DMS53 (cell line): ENCODE data around the gene PDE9A.

Experiments
- DNase-seq: peaks from one replicate; lab custom pipeline; 2025; lab: John Stamatoyannopoulos, UW

Gene PDE9A

DNA sequence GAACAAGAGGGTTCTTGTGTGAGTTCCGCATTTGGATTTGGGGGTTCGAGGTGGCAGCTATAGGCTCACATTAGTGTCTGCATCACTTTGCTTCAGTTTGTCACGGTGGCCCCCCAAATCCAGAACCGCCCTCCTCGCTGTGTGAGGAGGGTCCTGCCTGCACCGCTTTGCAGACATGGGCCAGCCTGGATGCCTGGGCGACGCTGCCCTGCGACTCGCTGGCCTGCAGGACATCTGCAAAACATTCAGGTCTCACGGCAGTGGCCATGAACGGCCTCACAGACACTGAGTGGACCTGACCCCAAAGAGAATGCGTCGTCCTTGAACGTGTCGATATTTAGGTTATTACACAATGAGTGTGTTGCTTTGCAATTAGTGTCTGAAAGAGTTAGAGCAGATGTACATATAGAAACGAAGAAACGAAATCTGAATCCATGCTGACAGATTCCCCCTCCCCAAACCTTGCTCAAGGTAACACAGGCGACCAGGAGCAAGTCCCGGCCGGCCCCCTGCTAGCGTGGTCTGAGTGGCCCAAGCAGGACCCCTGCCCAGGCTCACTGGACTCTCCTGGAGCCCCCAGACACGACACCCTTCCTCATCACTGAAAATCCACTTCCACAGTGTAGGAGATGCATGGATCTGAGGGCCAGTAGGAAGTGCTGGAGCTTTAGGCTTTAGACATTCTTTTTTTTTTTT is 20.4 kb downstream of the PDE9A start:
- DNase-seq = no peak

DNA sequence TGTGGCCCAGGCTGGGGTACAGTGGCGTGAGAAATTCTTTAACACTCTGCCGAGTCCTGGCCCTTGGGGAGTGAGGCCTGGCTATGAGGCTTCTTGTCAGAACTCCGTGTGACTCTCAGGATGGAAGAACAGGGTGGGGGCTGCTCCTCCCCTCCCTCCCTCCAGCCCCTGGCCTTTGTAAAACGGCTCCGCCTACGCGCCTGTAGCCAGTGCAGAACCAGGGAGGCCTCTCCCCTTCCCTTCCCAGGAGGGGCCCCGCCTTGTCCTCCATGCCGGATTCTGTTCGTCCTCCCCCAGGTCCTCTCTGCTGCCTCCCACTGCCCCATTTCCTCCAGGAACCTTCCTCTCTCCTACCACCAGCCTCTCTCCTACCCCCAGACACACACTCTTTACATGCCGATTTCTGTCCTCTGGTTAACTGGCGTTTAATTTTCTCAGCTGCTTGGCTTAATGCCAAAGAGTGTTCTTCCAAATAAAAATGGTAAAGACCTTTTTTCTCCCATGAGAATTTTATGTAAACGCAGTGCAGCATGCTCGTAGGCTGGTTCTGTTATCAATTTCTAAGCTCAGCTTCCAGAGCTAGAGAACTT is 21.0 kb downstream of the PDE9A start:
- no peak for DNase-seq

DNA sequence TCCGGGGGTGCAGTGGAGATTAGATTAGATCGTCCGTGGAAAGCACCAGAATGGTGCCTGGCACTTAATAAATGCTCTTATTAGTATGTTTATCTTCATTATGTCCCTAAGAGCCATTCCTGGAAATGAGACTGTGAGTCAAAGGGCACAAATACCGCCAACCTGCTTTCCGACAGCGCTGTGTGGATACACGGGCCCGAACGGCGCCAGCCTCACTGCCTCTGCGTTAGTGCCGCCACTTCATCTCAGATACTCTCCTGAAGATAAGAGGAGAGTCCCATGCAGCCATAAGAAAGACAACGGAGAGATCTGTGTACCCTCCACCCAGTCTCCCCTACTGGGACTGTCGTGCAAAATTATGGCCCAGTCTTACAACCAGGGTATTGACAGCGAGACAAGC is 22.0 kb downstream of the PDE9A start:
- DNase-seq = no peak

DNA sequence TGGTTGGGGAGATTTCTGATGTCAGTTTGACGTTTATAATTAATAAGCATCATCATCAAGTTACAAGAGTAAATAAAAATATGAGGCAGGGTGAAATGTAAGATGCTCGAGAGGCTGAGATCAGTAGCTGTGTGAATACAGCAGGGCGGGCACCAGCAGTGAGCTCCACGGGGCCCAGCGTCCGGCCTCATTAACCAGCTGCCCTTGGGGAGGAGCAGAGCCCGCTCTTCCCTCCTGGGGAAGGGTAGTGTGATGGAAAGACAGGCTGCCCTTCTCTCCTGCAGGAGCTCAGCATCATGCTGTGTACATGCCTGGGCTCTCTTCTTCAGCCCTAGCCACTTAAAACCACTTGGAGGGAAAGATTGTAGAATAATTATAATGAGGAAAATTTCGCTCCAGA is 23.4 kb downstream of the PDE9A start:
- DNase-seq = no peak

DNA sequence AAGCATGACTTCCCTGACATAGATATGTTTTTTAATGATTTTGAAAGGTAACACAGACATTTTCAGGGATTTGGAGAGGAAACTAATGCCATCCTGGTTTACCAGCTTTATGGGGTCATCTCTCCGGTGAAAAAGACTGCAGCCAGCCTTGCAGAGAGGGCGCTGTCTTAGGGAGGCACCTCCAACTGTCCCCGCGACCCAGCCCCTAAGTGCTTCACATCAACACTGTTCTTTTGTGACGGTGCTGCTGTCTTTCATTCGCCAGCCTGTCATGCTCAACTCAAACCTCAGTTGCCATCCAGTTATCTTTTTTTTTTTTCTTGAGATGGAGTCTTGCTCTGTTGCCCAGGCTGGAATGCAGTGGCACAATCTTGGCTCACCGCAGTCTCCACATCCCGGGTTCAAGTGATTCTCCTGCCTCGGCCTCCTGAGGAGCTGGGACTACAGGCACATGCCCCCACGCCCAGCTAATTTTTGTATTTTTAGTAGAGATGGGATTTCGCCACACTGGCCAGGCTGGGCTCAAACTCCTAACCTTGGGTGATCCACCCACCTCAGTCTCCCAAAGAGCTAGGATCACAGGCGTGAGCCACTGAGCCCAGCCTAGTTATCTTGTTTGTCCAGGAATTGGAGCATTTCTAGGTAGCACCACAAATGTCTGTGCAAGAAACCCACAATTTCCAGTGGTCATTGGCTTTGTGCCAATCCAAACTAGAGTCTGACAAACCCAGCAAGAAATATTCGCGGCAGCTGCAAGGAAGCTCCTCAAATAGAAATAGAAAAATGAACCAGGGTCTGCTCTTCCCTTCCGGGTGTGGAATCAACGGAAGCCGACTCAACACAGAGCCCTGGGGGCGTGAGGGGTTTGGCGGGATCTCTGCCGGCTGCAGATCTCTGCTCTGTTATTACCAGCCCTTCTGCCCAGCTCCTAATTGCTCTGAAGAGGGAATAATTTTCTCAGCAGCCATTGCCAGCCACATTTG is 24.2 kb downstream of the PDE9A start:
- DNase-seq = peak; percentile 7

DNA sequence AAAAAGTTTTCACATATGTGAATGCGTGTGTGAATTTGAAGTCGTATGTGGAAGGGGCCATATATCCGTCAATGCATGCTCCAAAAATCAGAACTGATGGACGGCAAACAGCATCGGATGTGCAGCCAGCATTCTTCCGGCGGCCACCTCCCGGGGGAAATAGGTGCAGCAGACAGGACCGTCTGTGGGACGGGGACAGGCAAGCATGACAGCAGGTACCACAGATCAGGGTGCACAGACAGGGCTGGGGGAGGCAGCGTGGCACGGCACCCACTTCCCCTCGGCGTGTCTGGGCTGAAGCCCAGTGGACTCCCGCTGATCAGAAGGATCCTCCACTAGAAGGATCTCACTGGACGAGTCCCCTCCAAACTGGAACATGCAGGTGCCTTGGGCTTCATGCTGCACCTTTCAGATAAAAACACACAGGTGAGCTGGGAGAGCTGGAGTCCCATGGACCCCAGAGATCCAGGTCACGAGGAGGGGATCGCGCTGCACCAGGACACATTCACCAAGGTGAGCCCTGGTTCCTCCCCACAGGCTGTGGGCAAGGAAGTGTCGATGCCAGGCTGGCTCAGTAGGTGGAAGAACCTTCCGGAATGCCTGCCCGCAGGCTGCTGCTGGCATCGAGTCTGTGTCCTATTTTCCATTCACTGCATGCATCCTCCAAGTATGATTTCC is 25.3 kb downstream of the PDE9A start:
- DNase-seq = no peak

DNA sequence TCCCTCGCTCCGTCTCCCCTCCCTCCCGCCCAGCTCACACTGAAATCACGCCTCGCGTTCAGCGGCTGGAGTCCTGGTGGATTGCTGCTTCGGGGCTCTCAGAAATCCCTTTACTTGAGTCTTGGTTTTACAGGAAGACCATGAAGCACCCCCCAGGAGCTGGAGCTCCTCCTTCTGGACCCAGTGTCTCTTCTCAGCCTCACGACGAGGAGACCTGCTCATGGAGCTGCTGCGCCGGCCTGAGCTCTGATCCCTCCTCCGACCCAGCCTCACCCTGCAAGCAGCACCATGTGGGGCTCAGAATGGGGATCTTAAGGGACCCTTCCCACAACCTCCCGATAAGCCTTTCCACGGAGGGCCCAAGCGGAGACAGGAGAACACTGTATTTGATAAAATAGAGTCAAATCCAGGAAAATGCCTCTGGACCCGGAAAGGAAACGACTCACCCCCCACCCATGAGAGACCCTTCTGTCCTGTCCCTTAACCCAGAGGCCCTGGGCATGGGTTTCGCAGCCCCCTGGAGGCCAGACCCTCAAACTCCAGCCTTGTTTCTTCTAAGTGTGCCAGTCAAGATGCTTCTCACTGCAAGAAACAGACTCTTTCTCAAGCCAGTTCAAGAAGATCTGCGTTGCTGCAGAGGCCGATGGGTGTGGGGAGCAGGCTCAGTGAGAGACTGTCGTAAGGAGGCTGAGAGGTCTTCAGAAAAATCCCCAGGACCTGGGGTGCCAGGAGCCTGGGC is 26.1 kb downstream of the PDE9A start:
- no peak for DNase-seq

DNA sequence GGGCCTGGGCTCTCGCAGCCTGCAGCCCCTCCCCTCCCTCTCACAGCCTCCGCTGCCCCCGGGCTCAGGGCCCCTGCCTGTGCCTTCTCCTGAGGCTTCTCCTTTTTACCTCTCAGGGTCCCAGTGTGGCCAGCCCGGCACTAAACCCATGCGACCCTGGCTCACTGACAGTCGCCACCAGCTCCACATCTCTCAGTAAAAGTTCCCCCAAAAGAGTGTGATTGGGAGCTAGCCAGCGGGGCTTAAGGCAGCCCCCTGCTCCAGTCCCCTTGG is 26.6 kb downstream of the PDE9A start:
- no peak for DNase-seq

DNA sequence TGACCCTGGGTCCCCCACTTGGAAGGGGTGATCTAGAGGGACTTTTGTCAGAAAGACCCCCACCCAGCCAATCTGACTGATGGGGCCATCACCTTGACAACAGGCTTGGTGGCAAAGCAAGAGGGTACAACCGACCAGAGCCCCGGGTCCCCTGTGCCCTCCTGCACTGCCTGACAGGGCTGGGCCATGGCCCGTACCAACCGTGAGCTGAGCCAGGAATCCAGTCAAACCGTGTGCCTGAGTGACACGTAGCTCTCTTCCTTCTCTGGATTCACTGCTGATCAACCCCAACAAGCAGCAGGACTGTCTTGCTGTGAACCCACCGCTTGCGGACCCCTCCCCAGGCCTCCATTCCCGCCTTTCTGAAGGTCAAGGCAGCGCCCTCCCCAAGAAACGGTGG is 27.0 kb downstream of the PDE9A start:
- no peak for DNase-seq

DNA sequence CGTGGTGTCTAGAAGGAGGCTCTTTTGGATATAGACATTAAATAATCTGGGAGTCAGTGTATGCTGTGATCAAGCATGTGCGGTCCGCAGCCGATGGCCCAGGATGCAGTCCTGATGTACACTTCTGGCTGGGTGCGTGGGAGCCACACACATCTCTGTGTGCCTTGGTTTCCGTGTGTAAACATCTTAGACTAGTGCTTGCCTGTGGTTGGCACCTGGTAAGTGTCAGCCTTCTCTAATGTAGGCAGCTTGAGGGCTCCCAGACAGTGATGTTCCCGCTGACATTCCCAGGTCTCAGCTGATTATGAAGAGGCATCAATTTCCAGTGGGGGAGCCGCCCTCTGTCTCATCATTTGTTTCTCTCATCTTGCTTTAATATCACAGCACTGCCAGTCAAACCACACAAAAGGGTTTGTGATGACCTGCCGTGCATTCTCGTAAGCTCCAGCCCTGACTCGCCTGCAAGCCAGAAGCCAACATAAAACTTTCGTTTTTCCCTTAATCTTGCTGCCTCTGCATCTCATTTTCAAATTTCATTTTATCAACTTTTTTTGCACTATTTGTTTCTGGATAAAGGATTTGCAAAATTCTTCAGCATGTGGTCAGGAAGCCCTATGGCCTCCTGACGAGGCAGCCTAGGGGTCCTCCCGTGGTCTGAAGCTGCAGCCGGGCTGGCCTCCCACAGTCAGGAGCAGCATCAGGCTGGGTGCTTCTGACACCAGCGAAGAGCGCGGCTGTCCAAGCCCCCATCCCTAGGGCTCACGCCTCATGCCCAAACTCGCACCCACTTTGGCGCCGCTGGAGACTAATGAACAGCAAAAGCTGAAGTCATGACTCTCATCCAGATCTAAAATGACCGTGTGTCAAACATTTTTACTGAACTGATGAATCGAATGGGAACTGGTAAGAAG is 28.1 kb downstream of the PDE9A start:
- DNase-seq = no peak

DNA sequence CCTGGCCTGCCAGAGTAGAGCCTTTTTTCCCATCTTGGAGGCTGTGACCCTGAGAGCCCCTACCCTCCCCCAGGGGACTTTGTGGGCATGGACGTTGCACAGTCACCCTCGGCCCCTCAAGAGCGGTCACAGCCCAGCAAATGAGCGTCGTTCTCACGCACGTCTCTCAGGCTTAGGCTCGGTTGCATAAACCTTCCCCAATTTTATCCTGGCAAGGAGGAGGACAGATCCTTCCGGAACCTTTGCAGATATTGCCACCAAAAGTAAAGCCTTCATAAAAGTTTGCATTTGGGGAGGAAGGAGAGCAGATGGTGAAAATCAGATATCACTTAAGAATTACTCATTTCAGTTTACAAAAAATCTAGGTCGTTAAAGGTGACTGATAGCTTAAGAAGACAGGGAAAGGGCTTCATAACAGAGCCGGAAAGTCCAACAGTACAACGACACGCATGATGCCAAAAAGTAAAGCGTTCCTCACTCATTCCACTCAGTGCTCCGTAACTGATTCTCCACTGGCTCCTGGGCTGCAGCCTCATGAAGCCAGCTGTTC is 29.3 kb downstream of the PDE9A start:
- DNase-seq = no peak

DNA sequence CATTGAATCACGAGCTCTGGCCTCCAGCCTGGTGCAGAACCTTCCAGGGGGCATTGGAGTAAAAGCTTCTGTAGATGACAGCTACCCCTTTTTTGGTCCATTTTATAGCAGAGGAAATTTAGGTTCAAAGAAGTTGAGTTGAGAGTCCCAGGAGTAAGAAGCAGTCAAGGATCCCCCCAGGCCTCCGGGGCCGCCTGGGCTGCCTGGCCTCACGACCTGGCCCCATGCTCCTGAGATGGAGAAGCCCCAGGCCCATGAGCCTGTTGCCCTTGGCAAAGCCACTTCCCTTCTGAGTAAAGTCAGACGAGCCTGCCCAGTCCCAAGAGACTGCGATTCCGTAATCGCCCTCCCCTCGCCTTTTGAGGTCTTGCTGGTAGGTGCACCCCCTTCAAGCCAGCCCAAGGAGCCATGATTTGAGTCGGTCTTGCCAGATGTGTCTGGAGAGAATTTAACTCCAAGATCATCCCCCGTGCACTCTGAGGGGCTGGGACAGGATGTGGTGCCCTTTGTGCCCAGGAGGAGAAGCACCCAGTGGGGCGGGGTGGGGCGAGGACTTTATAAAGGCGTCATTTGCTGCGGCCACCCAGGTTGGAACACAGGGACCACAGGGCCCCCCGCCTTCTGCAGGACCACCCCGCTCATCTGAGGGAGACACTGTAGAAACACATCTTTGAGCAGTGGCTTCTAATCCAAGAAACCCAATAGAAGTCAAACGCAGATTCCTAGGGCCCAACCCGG is 30.1 kb downstream of the PDE9A start:
- no peak for DNase-seq

DNA sequence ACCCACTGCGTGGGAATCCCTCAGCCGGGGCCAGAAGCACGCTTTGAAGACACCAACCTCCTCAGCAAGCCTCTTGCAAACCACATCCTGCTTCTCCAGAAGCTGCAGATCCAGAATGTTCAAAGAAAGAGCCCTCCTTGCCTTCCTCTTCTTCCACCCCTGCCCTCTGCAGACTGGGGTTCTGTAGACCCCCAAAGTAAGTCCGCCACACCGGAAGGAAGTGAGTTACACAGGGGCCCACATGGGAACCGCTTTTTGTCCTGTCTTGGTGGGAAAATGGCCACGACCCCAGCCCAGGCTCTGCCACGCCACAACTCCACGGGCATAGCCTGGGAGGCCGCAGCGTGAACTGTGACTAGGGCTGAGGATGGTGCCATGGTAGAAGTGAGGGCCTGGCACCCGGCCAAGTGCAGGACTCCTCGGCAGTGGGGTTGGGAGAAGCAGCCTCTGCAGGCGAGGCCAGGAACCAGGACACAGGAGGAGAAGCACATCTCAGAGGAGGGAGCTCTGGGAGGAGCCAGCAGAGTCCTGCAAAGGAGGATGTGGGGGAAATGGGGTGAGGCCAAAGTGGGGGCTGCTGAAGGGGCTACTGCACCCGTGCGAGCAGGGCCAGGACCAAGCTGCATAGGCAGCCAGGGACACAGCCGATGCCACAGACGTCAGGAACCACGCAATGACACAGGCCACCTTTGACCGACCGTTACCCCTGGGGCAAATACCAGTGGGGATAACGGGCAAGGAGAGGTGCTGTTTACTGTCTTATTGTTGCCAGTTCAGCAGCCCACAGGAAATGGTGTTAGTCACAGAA is 30.9 kb downstream of the PDE9A start:
- no peak for DNase-seq

DNA sequence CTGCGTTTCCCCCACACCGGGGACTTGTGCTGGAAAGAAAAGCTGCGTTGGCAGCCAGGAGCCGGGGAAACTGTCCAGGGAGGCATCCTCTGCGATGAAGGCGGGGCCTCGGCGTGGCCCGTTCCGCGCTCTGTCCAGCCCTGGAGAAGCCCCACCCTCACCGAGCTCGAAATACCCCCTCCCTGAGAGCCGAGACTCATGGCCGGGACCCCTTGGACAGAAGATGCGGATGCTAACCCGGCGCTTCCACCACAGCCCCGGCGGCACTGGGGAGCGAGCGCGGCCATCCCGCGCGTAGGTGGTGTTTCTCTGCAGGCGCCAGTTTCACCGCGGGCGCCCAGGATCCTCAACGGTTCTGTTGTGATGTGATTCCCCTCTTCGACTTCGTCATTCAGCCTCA is 31.6 kb downstream of the PDE9A start:
- no peak for DNase-seq

DNA sequence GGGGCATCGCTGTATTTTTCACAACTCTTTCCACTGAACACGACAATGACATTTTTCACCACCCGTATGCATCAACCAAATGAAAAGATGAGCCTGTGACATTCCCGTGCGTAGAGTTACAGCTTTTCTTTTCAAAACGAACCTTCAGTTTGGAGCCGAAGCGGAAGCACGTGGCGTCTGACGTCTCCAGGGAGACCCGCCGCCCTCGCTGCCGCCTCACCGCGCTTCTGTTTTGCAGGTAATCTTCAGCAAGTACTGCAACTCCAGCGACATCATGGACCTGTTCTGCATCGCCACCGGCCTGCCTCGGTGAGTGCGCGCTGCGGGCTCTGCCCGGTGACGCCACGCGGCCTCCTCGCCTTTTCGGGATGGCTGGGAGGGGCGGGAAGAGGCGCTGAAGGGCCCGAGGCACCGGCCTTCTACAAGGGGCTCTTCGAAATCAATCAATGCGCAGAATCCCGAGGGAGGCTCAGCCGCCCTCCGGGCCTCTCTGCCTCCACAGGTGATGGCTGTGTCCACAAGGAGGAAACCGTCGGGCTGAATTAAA is 32.6 kb downstream of the PDE9A start:
- DNase-seq = no peak

DNA sequence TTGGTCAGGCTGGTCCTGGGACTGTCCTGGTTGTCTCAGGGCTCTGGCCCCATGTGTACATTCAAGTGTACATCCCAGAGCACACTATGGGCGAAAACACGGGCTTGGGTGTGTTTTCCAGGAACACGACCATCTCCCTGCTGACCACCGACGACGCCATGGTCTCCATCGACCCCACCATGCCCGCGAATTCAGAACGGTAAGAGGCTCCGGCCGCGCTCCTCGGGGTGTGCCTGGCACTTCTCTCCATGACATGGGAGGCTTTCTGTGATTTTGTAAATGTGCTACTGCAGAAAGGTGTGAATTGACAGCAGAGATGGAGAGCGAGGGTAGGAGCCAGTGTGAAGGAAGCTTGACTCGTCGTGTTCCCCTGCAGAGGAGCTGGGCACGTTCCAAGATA is 34.4 kb downstream of the PDE9A start:
- no peak for DNase-seq

DNA sequence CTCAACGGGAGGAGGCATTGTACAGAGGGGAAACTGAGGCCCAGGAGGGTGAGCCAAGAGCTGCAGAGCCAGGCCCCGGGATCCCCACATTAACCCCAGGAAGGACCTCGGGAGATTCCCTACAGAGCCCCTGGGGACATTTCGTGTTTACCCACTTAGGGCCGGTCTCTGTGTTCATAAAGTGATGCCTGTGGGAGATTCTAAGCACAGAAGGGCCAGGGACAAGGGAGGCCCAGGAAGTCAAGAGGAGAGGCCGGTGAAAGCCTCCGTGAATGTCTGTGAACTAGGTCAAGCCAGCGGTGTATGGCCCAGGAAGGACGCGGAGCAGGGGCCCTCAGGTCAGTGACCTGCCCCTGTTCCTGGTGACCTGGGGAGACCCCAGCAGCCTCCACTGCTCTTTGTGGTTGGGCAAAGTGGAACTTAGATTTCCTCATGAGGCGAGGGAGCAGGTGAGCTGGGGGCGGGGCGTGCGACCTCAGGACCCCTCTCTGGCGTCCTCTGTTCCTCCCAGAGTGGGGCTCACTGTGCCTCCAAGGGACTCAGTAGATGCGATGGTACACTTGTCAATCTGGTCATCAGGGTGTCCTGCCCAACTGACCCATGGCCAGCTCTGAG is 34.9 kb downstream of the PDE9A start:
- DNase-seq = no peak

DNA sequence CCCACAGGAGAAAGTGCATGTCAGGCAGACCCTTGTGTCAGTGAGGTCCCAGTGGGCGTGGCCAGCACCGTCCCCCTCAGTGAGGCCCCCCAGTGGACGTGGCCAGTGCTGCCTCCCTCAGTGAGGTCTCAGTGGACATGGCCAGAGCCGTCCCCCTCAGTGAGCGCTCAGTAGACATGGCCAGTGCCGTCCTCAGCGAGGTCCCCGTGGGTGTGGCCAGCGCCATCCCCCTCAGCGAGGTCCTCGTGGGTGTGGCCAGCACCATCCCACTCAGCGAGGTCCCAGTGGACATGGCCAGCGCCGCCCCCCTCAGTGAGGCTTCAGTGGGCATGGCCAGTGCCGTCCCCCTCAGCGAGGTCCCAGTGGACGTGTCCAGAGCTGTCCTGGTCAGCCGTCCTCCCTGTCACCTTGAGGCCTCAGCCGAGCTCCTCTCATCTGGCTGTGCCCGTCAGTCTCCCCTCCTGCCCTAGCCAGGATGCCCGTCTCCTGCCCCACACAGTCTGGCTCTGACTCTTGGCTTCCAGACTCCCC is 35.5 kb downstream of the PDE9A start:
- DNase-seq = no peak
